ENCODE data around the gene GHITM.
A peak's percentile ranks its signal among the peaks of the same experiment; 100 is the strongest.

The GHITM gene

GRCh38 chr10:84196083-84196482, 56.8 kb downstream of the GHITM start:
- H3K4me3 ChIP-seq (ENCODE audit: low read depth, low read length) = no peak overlapping the region
- no peak for TF ChIP-seq CTCF (IDR thresholded peaks at IDR 0.05; ENCODE audit: borderline replicate concordance, insufficient read depth, low read depth, low read length)

GRCh38 chr10:84196941-84197340, 57.6 kb downstream of the GHITM start:
- no peak overlapping the region for H3K4me3 ChIP-seq (ENCODE audit: low read depth, low read length)
- TF ChIP-seq CTCF (IDR thresholded peaks at IDR 0.05; ENCODE audit: borderline replicate concordance, insufficient read depth, low read depth, low read length) = no peak

GRCh38 chr10:84197643-84198042, 58.3 kb downstream of the GHITM start:
- H3K4me3 ChIP-seq (ENCODE audit: low read depth, low read length) = no peak overlapping the region
- TF ChIP-seq CTCF (IDR thresholded peaks at IDR 0.05; ENCODE audit: borderline replicate concordance, insufficient read depth, low read depth, low read length) = no peak

GRCh38 chr10:84198206-84198915, 59.1 kb downstream of the GHITM start:
- no peak for TF ChIP-seq CTCF (IDR thresholded peaks at IDR 0.05; ENCODE audit: borderline replicate concordance, insufficient read depth, low read depth, low read length)
- no peak overlapping the region for H3K4me3 ChIP-seq (ENCODE audit: low read depth, low read length)

- no peak for TF ChIP-seq CTCF (IDR thresholded peaks at IDR 0.05; ENCODE audit: borderline replicate concordance, insufficient read depth, low read depth, low read length)
- H3K4me3 ChIP-seq (ENCODE audit: low read depth, low read length) = no peak overlapping the region
These were observed 61.4 kb downstream of the GHITM start for GRCh38 chr10:84200537-84201243.

GRCh38 chr10:84201244-84201606, 61.9 kb downstream of the GHITM start:
- TF ChIP-seq CTCF (IDR thresholded peaks at IDR 0.05; ENCODE audit: borderline replicate concordance, insufficient read depth, low read depth, low read length) = 0 out of 2 replicates have a peak, but pooled peaks have one; percentile 6
- no peak overlapping the region for H3K4me3 ChIP-seq (ENCODE audit: low read depth, low read length)

GRCh38 chr10:84201682-84202081, 62.4 kb downstream of the GHITM start:
- TF ChIP-seq CTCF (IDR thresholded peaks at IDR 0.05; ENCODE audit: borderline replicate concordance, insufficient read depth, low read depth, low read length) = no peak
- no peak overlapping the region for H3K4me3 ChIP-seq (ENCODE audit: low read depth, low read length)
